ENCODE data around the gene ANKMY2. TPM values are rescaled to one million over a fixed set of nuclear protein-coding genes. Genes with fewer than 3 reads are reported as not detected.

The ANKMY2 gene
- 1 to 10 TPM; 8.9 to 9.6 TPM for total RNA-seq

GRCh38 chr7:16645593-16646471 is at the start of gene ANKMY2, which contains the start of gene BZW2:
Gene ANKMY2 (minus strand): TSS chr7:16645754. CDS start chr7:16645573, 181 bp downstream.
Gene BZW2 (plus strand): TSS chr7:16646181. CDS start chr7:16665444, 19,263 bp downstream.

Other genes with a start within 250 kb of the ANKMY2 start
- under 1 TPM; 0.93 to 0.99 TPM for gene CRPPA, start 224.2 kb downstream of the ANKMY2 start, total RNA-seq
- gene SOSTDC1, start 180.0 kb downstream of the ANKMY2 start, total RNA-seq = not detected
- not detected for gene LRRC72, start 118.9 kb downstream of the ANKMY2 start, total RNA-seq
- gene BZW2, start 427 bp upstream of the ANKMY2 start, total RNA-seq = 10 to 100 TPM; 47.8 to 48.1 TPM
- under 1 TPM; 0.13 to 0.36 TPM for gene TSPAN13, start 108.0 kb upstream of the ANKMY2 start, total RNA-seq
- not detected for gene AGR2, start 159.2 kb upstream of the ANKMY2 start, total RNA-seq
- not detected for gene AGR3, start 236.2 kb upstream of the ANKMY2 start, total RNA-seq

Data from activated naive CD4-positive, alpha-beta T cell treated with anti-CD3 and anti-CD28 coated beads, Interleukin-2, amount 10 ng/mL, durations not matched to agents 5 hours and 36 hours (primary cell).